Measurements from ENCODE around the gene DAD1.

DAD1 gene

DNA sequence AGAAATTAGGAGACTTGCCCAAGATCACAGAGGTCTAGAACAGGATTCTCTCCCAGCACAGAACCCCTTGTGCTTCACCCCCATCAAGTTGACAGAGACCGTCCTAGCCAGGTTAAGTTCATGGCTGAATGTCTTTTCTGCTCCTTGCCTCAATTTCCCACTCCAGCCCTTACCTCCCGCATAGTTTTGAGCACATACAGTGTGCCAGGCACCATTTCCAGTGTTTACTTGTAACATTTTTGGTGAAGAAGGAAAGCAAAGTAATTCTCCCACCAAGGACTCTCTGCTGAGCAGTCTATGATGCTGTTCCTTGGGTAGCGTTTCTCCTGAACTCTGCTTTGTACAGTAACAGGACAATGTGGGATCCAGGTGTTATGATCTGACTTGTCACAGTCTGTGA lies 10.3 kb upstream of the DAD1 start:
- peak overlapping the region; percentile 84 for H3K4me3 ChIP-seq (ENCODE audit: control insufficient read depth, low read depth, low read length)
- TF ChIP-seq, protein P1, sequence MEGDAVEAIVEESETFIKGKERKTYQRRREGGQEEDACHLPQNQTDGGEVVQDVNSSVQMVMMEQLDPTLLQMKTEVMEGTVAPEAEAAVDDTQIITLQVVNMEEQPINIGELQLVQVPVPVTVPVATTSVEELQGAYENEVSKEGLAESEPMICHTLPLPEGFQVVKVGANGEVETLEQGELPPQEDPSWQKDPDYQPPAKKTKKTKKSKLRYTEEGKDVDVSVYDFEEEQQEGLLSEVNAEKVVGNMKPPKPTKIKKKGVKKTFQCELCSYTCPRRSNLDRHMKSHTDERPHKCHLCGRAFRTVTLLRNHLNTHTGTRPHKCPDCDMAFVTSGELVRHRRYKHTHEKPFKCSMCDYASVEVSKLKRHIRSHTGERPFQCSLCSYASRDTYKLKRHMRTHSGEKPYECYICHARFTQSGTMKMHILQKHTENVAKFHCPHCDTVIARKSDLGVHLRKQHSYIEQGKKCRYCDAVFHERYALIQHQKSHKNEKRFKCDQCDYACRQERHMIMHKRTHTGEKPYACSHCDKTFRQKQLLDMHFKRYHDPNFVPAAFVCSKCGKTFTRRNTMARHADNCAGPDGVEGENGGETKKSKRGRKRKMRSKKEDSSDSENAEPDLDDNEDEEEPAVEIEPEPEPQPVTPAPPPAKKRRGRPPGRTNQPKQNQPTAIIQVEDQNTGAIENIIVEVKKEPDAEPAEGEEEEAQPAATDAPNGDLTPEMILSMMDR (IDR thresholded peaks at IDR 0.05; ENCODE audit: control insufficient read depth, insufficient read depth, low read depth, low read length, missing control alignments): no peak
- no peak for DNase-seq (ENCODE audit: low read depth)

DNA sequence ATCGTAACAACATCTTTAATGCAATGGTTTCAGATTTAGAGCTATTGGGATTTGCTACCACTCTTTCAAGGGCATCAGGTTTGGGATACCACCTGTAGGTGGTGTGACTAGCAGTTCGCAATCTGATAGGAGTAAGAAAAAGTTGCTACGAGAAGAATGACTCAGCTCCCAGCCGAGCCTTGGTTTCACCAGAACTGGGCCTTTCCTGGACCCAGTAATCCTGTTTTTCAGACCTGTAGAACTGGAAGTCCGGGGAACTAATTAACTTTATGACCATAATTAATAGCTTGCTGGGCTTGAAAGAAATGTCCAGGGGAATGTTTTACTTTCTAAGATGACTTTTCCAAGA lies 9.8 kb upstream of the DAD1 start:
- peak overlapping the region; percentile 84 for H3K4me3 ChIP-seq (ENCODE audit: control insufficient read depth, low read depth, low read length)
- no peak for DNase-seq (ENCODE audit: low read depth)
- TF ChIP-seq, protein P1 (IDR thresholded peaks at IDR 0.05; ENCODE audit: control insufficient read depth, insufficient read depth, low read depth, low read length, missing control alignments): peak; percentile 45

DNA sequence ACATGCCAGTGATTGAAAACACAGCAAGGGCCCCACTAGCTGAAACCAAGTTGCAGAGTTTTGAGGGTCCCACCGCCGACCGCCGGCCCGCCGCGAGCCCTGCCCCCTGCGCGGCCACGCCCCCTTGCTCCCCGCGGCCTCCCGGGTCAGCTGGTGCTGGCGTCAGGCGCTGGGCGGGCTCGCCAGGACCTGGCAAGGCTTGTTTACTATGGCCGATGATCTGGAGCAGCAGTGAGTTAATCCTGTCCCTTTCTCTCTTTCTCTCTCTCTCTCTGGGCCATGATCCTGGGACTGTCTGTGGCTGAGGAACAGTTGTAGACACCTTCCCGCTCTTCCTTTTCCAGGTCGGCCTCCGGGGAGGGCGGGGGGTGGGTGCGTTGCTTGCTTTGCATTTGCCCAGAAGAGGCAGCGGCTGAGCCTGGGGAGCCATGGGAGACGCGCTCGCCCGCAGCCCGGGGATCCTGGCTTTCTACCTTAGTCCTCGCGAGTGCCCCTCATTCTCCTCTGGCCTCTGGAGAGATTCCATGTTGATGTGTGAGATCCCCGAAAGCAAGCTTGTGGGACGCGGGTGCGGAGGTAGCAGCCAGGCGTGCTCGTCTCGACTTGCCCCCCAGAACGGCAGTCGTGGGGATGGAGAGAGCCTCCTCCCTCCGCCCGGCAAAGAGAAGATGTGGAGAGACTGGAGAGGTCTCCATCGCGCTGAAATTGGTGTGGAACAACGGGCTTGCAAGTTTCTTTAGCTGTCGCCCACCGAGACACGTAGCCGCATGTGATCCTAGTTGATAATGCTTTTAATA lies 9.3 kb upstream of the DAD1 start, which contains the start of gene ABHD4:
Gene ABHD4 (plus strand): TSS at position 202 of the 797 bp plus-strand sequence. CDS start 7 bp downstream, at position 209.
- TF ChIP-seq, protein P1 (IDR thresholded peaks at IDR 0.05; ENCODE audit: control insufficient read depth, insufficient read depth, low read depth, low read length, missing control alignments): no peak
- no peak for DNase-seq (ENCODE audit: low read depth)
- peak within 1 kb of the TSS; percentile 84 for H3K4me3 ChIP-seq (ENCODE audit: control insufficient read depth, low read depth, low read length)

DNA sequence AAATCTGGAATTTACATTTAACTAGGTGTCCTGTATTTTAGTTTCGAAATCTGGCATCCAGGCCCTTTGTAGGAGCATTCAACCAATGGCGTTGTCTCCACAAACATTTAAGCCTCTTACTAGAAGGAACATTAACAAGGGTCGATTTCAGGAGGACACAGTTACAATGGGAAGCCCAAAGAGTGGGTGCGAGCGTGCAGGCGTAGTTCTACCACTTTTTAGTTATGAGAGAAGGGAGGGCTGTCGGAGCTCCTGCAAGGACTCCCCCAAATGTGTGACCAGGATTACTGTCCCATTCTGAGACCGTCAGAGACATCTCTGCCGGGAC lies 8.7 kb upstream of the DAD1 start:
- peak overlapping the region; percentile 84 for H3K4me3 ChIP-seq (ENCODE audit: control insufficient read depth, low read depth, low read length)
- TF ChIP-seq, protein P1 (IDR thresholded peaks at IDR 0.05; ENCODE audit: control insufficient read depth, insufficient read depth, low read depth, low read length, missing control alignments): no peak
- DNase-seq (ENCODE audit: low read depth): no peak

DNA sequence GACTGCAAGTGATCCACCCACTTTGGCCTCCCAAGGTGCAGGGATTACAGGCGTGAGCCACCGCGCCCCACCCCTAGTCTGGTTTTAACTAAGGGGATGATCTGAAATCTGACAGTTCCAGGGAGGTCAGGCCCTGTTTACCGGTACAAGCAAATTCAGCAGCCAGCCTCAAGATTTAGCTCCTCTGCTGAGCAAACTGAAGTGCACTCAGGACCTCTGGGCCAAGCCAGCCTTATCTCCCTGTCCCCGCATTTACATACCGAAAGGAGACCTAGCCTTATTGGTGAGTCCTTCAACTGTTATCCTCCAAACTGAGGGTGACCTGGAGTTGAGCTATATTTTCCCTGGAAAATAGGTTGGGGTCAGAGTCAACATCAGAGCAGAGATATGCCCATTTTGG lies 8.2 kb upstream of the DAD1 start:
- no peak overlapping the region for H3K4me3 ChIP-seq (ENCODE audit: control insufficient read depth, low read depth, low read length)
- TF ChIP-seq, protein P1 (IDR thresholded peaks at IDR 0.05; ENCODE audit: control insufficient read depth, insufficient read depth, low read depth, low read length, missing control alignments): no peak
- DNase-seq (ENCODE audit: low read depth): no peak

DNA sequence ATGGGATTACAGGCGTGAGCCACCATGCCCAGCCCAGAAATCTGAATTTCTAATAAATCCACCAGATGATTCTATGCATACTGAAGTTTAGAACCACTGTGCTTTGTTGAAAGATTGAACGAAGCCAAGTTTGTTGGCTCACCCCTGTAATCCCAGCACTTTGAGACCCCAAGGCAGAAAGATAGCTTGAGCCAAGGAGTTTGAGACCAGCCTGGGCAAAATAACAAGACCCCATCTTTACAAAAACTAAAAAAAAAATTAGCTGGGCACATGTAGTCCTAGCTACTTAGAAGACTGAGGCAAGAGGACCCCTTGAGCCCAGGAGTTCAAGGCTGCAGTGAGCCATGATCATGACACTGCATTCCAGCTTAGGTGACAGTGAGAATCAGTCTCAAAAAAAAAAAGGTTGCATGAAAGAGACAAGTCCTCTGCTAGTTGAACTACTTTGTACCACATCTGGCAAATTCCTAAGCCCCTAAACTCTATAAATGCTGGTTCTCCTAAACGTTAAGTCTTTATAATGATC lies 7.4 kb upstream of the DAD1 start:
- no peak for DNase-seq (ENCODE audit: low read depth)
- no peak overlapping the region for H3K4me3 ChIP-seq (ENCODE audit: control insufficient read depth, low read depth, low read length)
- TF ChIP-seq, protein P1 (IDR thresholded peaks at IDR 0.05; ENCODE audit: control insufficient read depth, insufficient read depth, low read depth, low read length, missing control alignments): no peak

Measured in AG09309 (cell line).